B cell (primary cell): ENCODE data around the gene MAP7D1. TPM values are rescaled to one million over a fixed set of nuclear protein-coding genes. Genes with fewer than 3 reads are reported as not detected.
"Not testable (repeated sequence)": the region's sequence is repeated elsewhere in the genome, so short reads cannot be mapped to it uniquely, and the experiment has no call there.

Source experiments
- ATAC-seq: fragments of 200-7000 bp; cut with Tn5 transposase; one replicate; pipeline ENCODE4 v1.10.0; 2021; ENCODE audit warnings: low read depth, mild to moderate bottlenecking, moderate number of reproducible peaks, moderate library complexity
- CTCF ChIA-PET: fragments of 350-600 bp; sonication (Branson Sonifier 250); formaldehyde crosslinking; loops from one replicate; lab custom pipeline; 2021; ENCODE audit warnings: antibody characterized with exemption, inconsistent platforms; lab: Charles Lee
- POLR2A ChIA-PET: fragments of 350-600 bp; sonication (Branson Sonifier 250); formaldehyde crosslinking; loops from one replicate; lab custom pipeline; 2021; ENCODE audit warnings: antibody characterized with exemption; lab: Charles Lee
- DNase-seq: peaks from one replicate; pipeline ENCODE4 v3.0.0; 2013
- H2AFZ ChIP-seq: 2 replicates; pipeline ENCODE4 v1.6.1; 2012; ENCODE audit warnings: mild to moderate bottlenecking, low read depth, low read length; ENCODE audit not compliant: insufficient read depth, poor library complexity, severe bottlenecking
- H3K27ac ChIP-seq, 2 donors: 1 replicate in 1 of 2; 2 replicates in 1 of 2; pipeline ENCODE4 v1.5.1; 2012 to 2013; ENCODE audit warnings: low read length in 2 of 2, mild to moderate bottlenecking in 2 of 2, moderate library complexity in 1 of 2
- H3K27me3 ChIP-seq, 4 experiments: fragments of 200-600 bp in 1 of 4; sonication (generic) in 1 of 4; replicated peaks in 1 of 4; 1 replicate in 2 of 4; 2 replicates in 2 of 4; pipeline versions ENCODE4 v1.6.1 to v1.7.0; 2013 to 2016; ENCODE audit warnings: low read length in 3 of 4, mild to moderate bottlenecking in 2 of 4, mixed read lengths in 1 of 4, moderate library complexity in 1 of 4; ENCODE audit not compliant: insufficient read depth in 4 of 4, control insufficient read depth in 3 of 4; ENCODE audit errors: control extremely low read depth in 1 of 4
- H3K36me3 ChIP-seq, 2 experiments: replicated peaks in 1 of 2; 1 replicate in 1 of 2; 2 replicates in 1 of 2; pipeline versions ENCODE4 v1.6.1 to v1.7.1; 2013; ENCODE audit warnings: low read length in 1 of 2; ENCODE audit not compliant: insufficient read depth in 2 of 2, control insufficient read depth in 1 of 2; ENCODE audit errors: control extremely low read depth in 1 of 2, extremely low read depth in 1 of 2
- H3K4me1 ChIP-seq, 2 donors: fragments of 200-600 bp in 1 of 2; sonication (generic) in 1 of 2; 1 replicate in 1 of 2; 2 replicates in 1 of 2; pipeline versions ENCODE4 v1.5.1 to v1.6.1; 2013 to 2017; ENCODE audit warnings: low read length in 2 of 2; ENCODE audit not compliant: control insufficient read depth in 2 of 2, insufficient read depth in 2 of 2
- H3K4me2 ChIP-seq: replicated peaks from 2 replicates; pipeline ENCODE3; 2012; ENCODE audit warnings: mild to moderate bottlenecking, low read depth, low read length; ENCODE audit not compliant: poor library complexity, severe bottlenecking
- H3K4me3 ChIP-seq, 5 experiments: fragments of 200-600 bp in 1 of 5; sonication (generic) in 1 of 5; 1 replicate in 3 of 5; 2 replicates in 2 of 5; pipeline versions ENCODE4 v1.5.1 to v1.7.0; 2011 to 2016; ENCODE audit warnings: low read length in 4 of 5, mild to moderate bottlenecking in 4 of 5, low read depth in 2 of 5, control low read depth in 1 of 5, moderate library complexity in 1 of 5; ENCODE audit not compliant: insufficient read depth in 1 of 5; ENCODE audit errors: control extremely low read depth in 1 of 5, extremely low read depth in 1 of 5
- H3K79me2 ChIP-seq: fragments of 200-600 bp; sonication (generic); one replicate; pipeline ENCODE4 v1.6.0; 2016; ENCODE audit warnings: low read length; ENCODE audit not compliant: control insufficient read depth, insufficient read depth
- H3K9ac ChIP-seq: fragments of 200-600 bp; sonication (generic); 2 replicates; pipeline ENCODE4 v1.6.1; 2017; ENCODE audit warnings: mild to moderate bottlenecking, low read length, moderate library complexity
- H3K9me3 ChIP-seq, 3 donors: one replicate each; pipeline versions ENCODE4 v1.6.1 to v1.7.1; 2013; ENCODE audit warnings: low read length in 2 of 3; ENCODE audit not compliant: control insufficient read depth in 2 of 3, insufficient read depth in 1 of 3; ENCODE audit errors: control extremely low read depth in 1 of 3
- H4K20me1 ChIP-seq: 2 replicates; pipeline ENCODE4 v1.6.0; 2012; ENCODE audit warnings: mild to moderate bottlenecking, low read length; ENCODE audit not compliant: insufficient read depth, control insufficient read depth, poor library complexity, severe bottlenecking
- H3K27ac Mint-ChIP-seq: one replicate; pipeline ENCODE4 v1.8.0; 2021; ENCODE audit warnings: mixed read lengths
- H3K27me3 Mint-ChIP-seq: one replicate; pipeline ENCODE4 v1.8.0; 2021; ENCODE audit warnings: mixed read lengths
- H3K4me1 Mint-ChIP-seq: one replicate; pipeline ENCODE4 v1.8.0; 2021; ENCODE audit warnings: mixed read lengths
- H3K4me3 Mint-ChIP-seq: one replicate; pipeline ENCODE4 v1.8.0; 2021; ENCODE audit warnings: mixed read lengths
- H3K9me3 Mint-ChIP-seq: one replicate; pipeline ENCODE4 v1.8.0; 2022; ENCODE audit warnings: mixed read lengths; ENCODE audit not compliant: insufficient read depth
- CTCF ChIP-seq: fragments of 200-600 bp; IDR thresholded peaks from one replicate; pipeline ENCODE4 v1.8.0; 2022; ENCODE audit warnings: antibody characterized with exemption, mild to moderate bottlenecking
- EZH2 ChIP-seq: IDR thresholded peaks from 2 replicates; pipeline ENCODE4 v1.6.1; 2012; ENCODE audit warnings: borderline replicate concordance, low read depth, mild to moderate bottlenecking, moderate library complexity, low read length; ENCODE audit not compliant: insufficient read depth, poor library complexity, severe bottlenecking
- WGBS: methylation state at CpG from one replicate; pipeline ENCODE4 v1.1.5; 2013; ENCODE audit warnings: missing lambda C conversion rate; ENCODE audit not compliant: insufficient coverage; 5-methylcytosine and 5-hydroxymethylcytosine counted together
- intact Hi-C: fragments of 100-400 bp; cut with micrococcal nuclease; formaldehyde crosslinking; loops from one replicate; pipeline ENCODE4 v1.10.0; 2022
- polyA plus RNA-seq: library from polyadenylated mRNA; depleted of rRNA; stranded (reverse); fragments of >200 nt; gene quantifications from 2 replicates; pipeline ENCODE4 v1.2.3, GENCODE V29; 2012
- total RNA-seq, 2 donors: library from RNA; stranded (reverse); fragments of 120-200 nt in 1 of 2; gene quantifications; 1 replicate in 1 of 2; 2 replicates in 1 of 2; pipeline versions ENCODE4 v1.2.3 to v1.2.4, GENCODE V29; 2013 to 2022

MAP7D1 gene
- total and polyA plus RNA-seq, 2 donors (not counting 1 experiment from before 2014, with no cell fraction given), result 44.2 to 65.2 TPM

GRCh38 chr1:36157115-36157903, 1.3 kb downstream of the MAP7D1 start:
- Mint-ChIP-seq H3K27me3 (no peaks in the 10 kb centered on the region), H3K9me3 (no peaks in the 10 kb centered on the region), H3K27ac (peak overlapping the region; percentile 94), H3K4me3 (peak overlapping the region; percentile 91), H3K4me1 (peaks cover 69% of the 10 kb centered on the region)
- H3K4me3 ChIP-seq, result peak overlapping the region; percentile 2 to 97 (median 91)
- no peak for DNase-seq
- peaks cover 80% of the 10 kb centered on the region for H3K79me2 ChIP-seq
- no peak for ATAC-seq
- TF ChIP-seq EZH2, result no peak
- no peaks in the 10 kb centered on the region for H4K20me1 ChIP-seq
- no peaks in the 10 kb centered on the region for H3K36me3 ChIP-seq
- peak overlapping the region; percentile 98 for H3K9ac ChIP-seq
- POLR2A ChIA-PET, result interaction anchor here (0.7 kb wide), 1 partner anchor 241 kb away, joined by 8 read pairs; no protein-coding TSS in a partner anchor
- peak overlapping the region; percentile 93 for H2AFZ ChIP-seq
- WGBS, result 18% methylated on average over 7 of the region's 9 CpGs
- H3K4me2 ChIP-seq, result peak overlapping the region; percentile 94
- CTCF ChIA-PET, result interaction anchor here (4.4 to 9.5 kb wide), 2 partner anchors 31 to 131 kb away, joined by 31 to 135 read pairs; no protein-coding TSS in a partner anchor
- peak overlapping the region; percentile 31 to 96 for H3K27ac ChIP-seq
- no peaks in the 10 kb centered on the region for H3K9me3 ChIP-seq
- H3K4me1 ChIP-seq, result peaks cover 55 to 60% of the 10 kb centered on the region in 2 donors
- intact Hi-C loops, result no loop called here
- H3K27me3 ChIP-seq, result no peaks in the 10 kb centered on the region

- peak overlapping the region; percentile 94 for H3K27ac Mint-ChIP-seq
- H3K4me3 Mint-ChIP-seq, result peak overlapping the region; percentile 91
- Histone ChIP-seq H3K79me2 (peaks cover 89% of the 10 kb centered on the region), H3K4me3 (no peak overlapping the region), H3K4me1 (peaks cover 61 to 65% of the 10 kb centered on the region in 2 donors), H3K9ac (no peak overlapping the region), H3K27me3 (no peaks in the 10 kb centered on the region), H3K36me3 (peaks cover 0 to 2% of the 10 kb centered on the region in 2 experiments), H2AFZ (no peak overlapping the region), H3K9me3 (no peaks in the 10 kb centered on the region), H3K27ac (peak overlapping the region; percentile 31 to 96), H4K20me1 (no peaks in the 10 kb centered on the region), H3K4me2 (peak overlapping the region; percentile 94)
- DNase-seq (no peak), ATAC-seq (no peak)
- POLR2A ChIA-PET, result no interaction called here
- H3K27me3 Mint-ChIP-seq, result no peaks in the 10 kb centered on the region
- 61% methylated on average over 8 of the region's 9 CpGs for whole genome bisulfite sequencing
- peaks cover 70% of the 10 kb centered on the region for H3K4me1 Mint-ChIP-seq
- CTCF ChIA-PET, result no interaction called here
- H3K9me3 Mint-ChIP-seq, result no peaks in the 10 kb centered on the region
- intact Hi-C loops, result loop anchor here (2.0 kb wide), 1 partner anchor 305 kb away; no protein-coding TSS in a partner anchor
- TF ChIP-seq CTCF (no peak), EZH2 (no peak)
These were observed 2.2 kb downstream of the MAP7D1 start for GRCh38 chr1:36157973-36158826.

- ATAC-seq, H3K4me2 ChIP-seq, H3K27me3 ChIP-seq, H3K27me3 Mint-ChIP-seq, H3K4me3 ChIP-seq, H3K9ac ChIP-seq, POLR2A ChIA-PET, H3K9me3 Mint-ChIP-seq, H3K9me3 ChIP-seq, H3K36me3 ChIP-seq, H4K20me1 ChIP-seq, H2AFZ ChIP-seq, DNase-seq: not testable (repeated sequence)
- intact Hi-C loops, result loop anchor here (2.0 kb wide), 1 partner anchor 304 kb away; no protein-coding TSS in a partner anchor
- H3K27ac Mint-ChIP-seq, result peak overlapping the region; percentile 94
- peaks cover 61 to 65% of the 10 kb centered on the region in 2 donors for H3K4me1 ChIP-seq
- WGBS, result 98% methylated on average over 7 of the region's 10 CpGs
- peaks cover 95% of the 10 kb centered on the region for H3K79me2 ChIP-seq
- CTCF ChIA-PET, result interaction anchor here (5.9 to 7.2 kb wide), 2 partner anchors 8 to 30 kb away, joined by 51 to 63 read pairs; partner anchors contain the start of gene TRAPPC3
- H3K4me3 Mint-ChIP-seq, result peak overlapping the region; percentile 41
- peak overlapping the region in 1 of 2 donors; percentile 96 for H3K27ac ChIP-seq
- peaks cover 67% of the 10 kb centered on the region for H3K4me1 Mint-ChIP-seq
These were observed 2.9 kb downstream of the MAP7D1 start for GRCh38 chr1:36158827-36159252.
